Astrocyte (in vitro differentiated cells and primary cell): ENCODE data around the gene FIZ1. TPM values are rescaled to one million over a fixed set of nuclear protein-coding genes. Genes with fewer than 3 reads are reported as not detected.

Experiments used
- DNase-seq: peaks from one replicate; pipeline ENCODE4 v3.0.0-alpha.2; 2010; ENCODE audit warnings: low read depth
- FAIRE-seq: peaks from 2 replicates; lab custom pipeline; 2011; peaks lifted over from hg19 to GRCh38; lab: Jason Lieb, UNC
- H2AFZ ChIP-seq: 2 replicates; pipeline ENCODE4 v1.6.0; 2012; ENCODE audit warnings: low read depth, low read length, inconsistent platforms
- H3K27ac ChIP-seq: 2 replicates; pipeline ENCODE4 v1.5.1; 2011; ENCODE audit warnings: low read depth, low read length, inconsistent platforms
- H3K27me3 ChIP-seq: 2 replicates; pipeline ENCODE4 v1.6.0; 2011; ENCODE audit warnings: low read length, inconsistent platforms; ENCODE audit not compliant: insufficient read depth
- H3K36me3 ChIP-seq: 2 replicates; pipeline ENCODE4 v1.5.1; 2011; ENCODE audit warnings: low read length, inconsistent platforms; ENCODE audit not compliant: insufficient read depth
- H3K4me1 ChIP-seq: 2 replicates; pipeline ENCODE4 v1.5.1; 2011; ENCODE audit warnings: low read length, inconsistent platforms; ENCODE audit not compliant: insufficient read depth
- H3K4me2 ChIP-seq: 2 replicates; pipeline ENCODE4 v1.6.0; 2012; ENCODE audit warnings: low read length, inconsistent platforms
- H3K4me3 ChIP-seq: 2 replicates; pipeline ENCODE4 v1.5.1; 2011; ENCODE audit warnings: low read depth, mild to moderate bottlenecking, low read length, inconsistent platforms; ENCODE audit not compliant: insufficient read depth
- H3K79me2 ChIP-seq: 2 replicates; pipeline ENCODE4 v1.6.0; 2012; ENCODE audit warnings: mild to moderate bottlenecking, low read length, inconsistent platforms; ENCODE audit not compliant: insufficient read depth
- H3K9ac ChIP-seq: 2 replicates; pipeline ENCODE4 v1.6.0; 2012; ENCODE audit warnings: mild to moderate bottlenecking, low read length, inconsistent platforms
- H3K9me3 ChIP-seq: 2 replicates; pipeline ENCODE4 v1.5.1; 2012; ENCODE audit warnings: low read depth, mild to moderate bottlenecking, low read length, inconsistent platforms; ENCODE audit not compliant: insufficient read depth
- H4K20me1 ChIP-seq: 2 replicates; pipeline ENCODE4 v1.6.0; 2012; ENCODE audit warnings: low read length, inconsistent platforms; ENCODE audit not compliant: insufficient read depth
- H3K27ac Mint-ChIP-seq: one replicate; pipeline ENCODE4 v1.8.0; 2021; ENCODE audit warnings: mild to moderate bottlenecking, mixed read lengths; ENCODE audit not compliant: unreplicated experiment
- H3K27me3 Mint-ChIP-seq: one replicate; pipeline ENCODE4 v1.8.0; 2021; ENCODE audit warnings: low read depth, mixed read lengths; ENCODE audit not compliant: unreplicated experiment
- H3K36me3 Mint-ChIP-seq: one replicate; pipeline ENCODE4 v1.8.0; 2021; ENCODE audit warnings: low read depth, mixed read lengths; ENCODE audit not compliant: unreplicated experiment
- H3K4me1 Mint-ChIP-seq: one replicate; pipeline ENCODE4 v1.8.0; 2021; ENCODE audit warnings: low read depth, mixed read lengths; ENCODE audit not compliant: unreplicated experiment
- H3K4me3 Mint-ChIP-seq: one replicate; pipeline ENCODE4 v1.8.0; 2021; ENCODE audit warnings: mild to moderate bottlenecking, moderate library complexity, mixed read lengths; ENCODE audit not compliant: unreplicated experiment
- H3K9me3 Mint-ChIP-seq: one replicate; pipeline ENCODE4 v1.8.0; 2021; ENCODE audit warnings: mild to moderate bottlenecking, mixed read lengths; ENCODE audit not compliant: unreplicated experiment
- EZH2 ChIP-seq: IDR thresholded peaks from 2 replicates; pipeline ENCODE4 v1.6.1; 2012; ENCODE audit warnings: mild to moderate bottlenecking, low read length, inconsistent platforms; ENCODE audit not compliant: insufficient read depth
- total RNA-seq: library from RNA; stranded (reverse); gene quantifications from 2 replicates; pipeline ENCODE4 v1.2.1, GENCODE V29; 2021
- TF ChIP-seq, protein P1 (sequence below): IDR thresholded peaks from 2 replicates; pipeline ENCODE4 v1.5.1; 2011; ENCODE audit warnings: low read depth, mild to moderate bottlenecking, inconsistent platforms, low read length, moderate library complexity; ENCODE audit not compliant: insufficient read depth

FIZ1 gene
- total RNA-seq, 1 donor from 2014 or later: 14.5 TPM

DNA sequence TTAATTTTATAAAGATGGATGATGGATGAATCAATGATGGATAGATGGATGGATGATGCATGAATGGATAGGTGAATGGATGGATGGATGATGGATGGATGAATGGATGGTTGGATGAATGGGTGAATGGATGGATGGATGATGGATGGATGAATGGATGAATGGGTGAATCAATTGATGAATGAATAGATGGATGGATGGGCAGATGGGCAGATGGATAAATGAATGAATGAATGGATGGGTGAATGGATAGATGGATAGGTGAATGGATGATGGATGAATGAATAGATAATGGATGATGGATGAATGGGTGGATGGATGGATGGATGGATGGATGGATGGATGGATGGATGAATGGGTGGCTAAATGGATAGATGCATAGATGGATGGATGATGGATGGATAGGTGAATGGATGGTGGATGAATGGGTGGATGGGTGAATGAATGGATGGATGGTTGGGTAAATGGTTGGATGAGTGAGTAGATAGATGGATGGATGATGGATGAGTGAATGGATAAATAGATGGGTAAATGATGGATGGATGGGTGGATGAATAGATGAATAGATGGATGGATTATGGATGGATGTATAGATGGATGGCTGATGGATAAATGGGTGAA is 31.5 kb downstream of the FIZ1 start:
- Mint-ChIP-seq H3K27ac (no peak overlapping the region), H3K9me3 (peaks cover 9% of the 10 kb centered on the region), H3K4me3 (no peak overlapping the region), H3K4me1 (no peaks in the 10 kb centered on the region), H3K27me3 (peaks cover 9% of the 10 kb centered on the region), H3K36me3 (no peaks in the 10 kb centered on the region)
- FAIRE-seq (no peak), DNase-seq (no peak)
- Histone ChIP-seq H3K27me3 (no peaks in the 10 kb centered on the region), H3K4me1 (no peaks in the 10 kb centered on the region), H2AFZ (no peak overlapping the region), H4K20me1 (no peaks in the 10 kb centered on the region), H3K79me2 (no peaks in the 10 kb centered on the region), H3K4me3 (no peak overlapping the region), H3K36me3 (no peaks in the 10 kb centered on the region), H3K9me3 (no peaks in the 10 kb centered on the region), H3K4me2 (no peak overlapping the region), H3K9ac (no peak overlapping the region), H3K27ac (no peak overlapping the region)
- TF ChIP-seq EZH2: no peak
- TF ChIP-seq, protein P1, sequence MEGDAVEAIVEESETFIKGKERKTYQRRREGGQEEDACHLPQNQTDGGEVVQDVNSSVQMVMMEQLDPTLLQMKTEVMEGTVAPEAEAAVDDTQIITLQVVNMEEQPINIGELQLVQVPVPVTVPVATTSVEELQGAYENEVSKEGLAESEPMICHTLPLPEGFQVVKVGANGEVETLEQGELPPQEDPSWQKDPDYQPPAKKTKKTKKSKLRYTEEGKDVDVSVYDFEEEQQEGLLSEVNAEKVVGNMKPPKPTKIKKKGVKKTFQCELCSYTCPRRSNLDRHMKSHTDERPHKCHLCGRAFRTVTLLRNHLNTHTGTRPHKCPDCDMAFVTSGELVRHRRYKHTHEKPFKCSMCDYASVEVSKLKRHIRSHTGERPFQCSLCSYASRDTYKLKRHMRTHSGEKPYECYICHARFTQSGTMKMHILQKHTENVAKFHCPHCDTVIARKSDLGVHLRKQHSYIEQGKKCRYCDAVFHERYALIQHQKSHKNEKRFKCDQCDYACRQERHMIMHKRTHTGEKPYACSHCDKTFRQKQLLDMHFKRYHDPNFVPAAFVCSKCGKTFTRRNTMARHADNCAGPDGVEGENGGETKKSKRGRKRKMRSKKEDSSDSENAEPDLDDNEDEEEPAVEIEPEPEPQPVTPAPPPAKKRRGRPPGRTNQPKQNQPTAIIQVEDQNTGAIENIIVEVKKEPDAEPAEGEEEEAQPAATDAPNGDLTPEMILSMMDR: no peak

DNA sequence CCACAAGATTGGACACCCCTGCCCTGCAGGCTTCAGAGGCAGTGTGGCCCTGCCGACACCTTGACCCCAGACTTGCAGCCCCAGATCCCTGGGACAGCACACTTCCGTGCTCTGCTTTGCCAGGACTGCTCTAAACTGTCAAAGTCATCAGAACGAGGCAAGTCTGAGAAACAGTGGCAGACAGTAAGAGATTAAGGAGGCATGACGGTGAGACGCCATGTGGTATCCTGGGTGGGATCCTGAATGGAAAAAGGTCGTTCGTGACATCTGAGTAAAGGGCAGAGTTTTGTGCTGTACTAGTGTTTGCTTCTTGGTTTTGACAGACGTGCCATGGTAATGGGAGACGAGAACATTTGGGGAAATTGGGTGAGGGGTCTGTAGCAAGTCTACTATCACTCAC is 32.5 kb downstream of the FIZ1 start:
- no peaks in the 10 kb centered on the region for H4K20me1 ChIP-seq
- H3K4me2 ChIP-seq: no peak overlapping the region
- Mint-ChIP-seq H3K4me3 (no peak overlapping the region), H3K27ac (no peak overlapping the region), H3K9me3 (peaks cover 9% of the 10 kb centered on the region), H3K36me3 (no peaks in the 10 kb centered on the region), H3K4me1 (no peaks in the 10 kb centered on the region), H3K27me3 (peaks cover 9% of the 10 kb centered on the region)
- H3K27me3 ChIP-seq: no peaks in the 10 kb centered on the region
- H3K27ac ChIP-seq: no peak overlapping the region
- no peaks in the 10 kb centered on the region for H3K36me3 ChIP-seq
- no peaks in the 10 kb centered on the region for H3K4me1 ChIP-seq
- no peak for DNase-seq
- TF ChIP-seq, protein P1: no peak
- TF ChIP-seq EZH2: no peak
- H2AFZ ChIP-seq: no peak overlapping the region
- no peak overlapping the region for H3K4me3 ChIP-seq
- no peak for FAIRE-seq
- H3K79me2 ChIP-seq: no peaks in the 10 kb centered on the region
- H3K9ac ChIP-seq: no peak overlapping the region
- no peaks in the 10 kb centered on the region for H3K9me3 ChIP-seq

DNA sequence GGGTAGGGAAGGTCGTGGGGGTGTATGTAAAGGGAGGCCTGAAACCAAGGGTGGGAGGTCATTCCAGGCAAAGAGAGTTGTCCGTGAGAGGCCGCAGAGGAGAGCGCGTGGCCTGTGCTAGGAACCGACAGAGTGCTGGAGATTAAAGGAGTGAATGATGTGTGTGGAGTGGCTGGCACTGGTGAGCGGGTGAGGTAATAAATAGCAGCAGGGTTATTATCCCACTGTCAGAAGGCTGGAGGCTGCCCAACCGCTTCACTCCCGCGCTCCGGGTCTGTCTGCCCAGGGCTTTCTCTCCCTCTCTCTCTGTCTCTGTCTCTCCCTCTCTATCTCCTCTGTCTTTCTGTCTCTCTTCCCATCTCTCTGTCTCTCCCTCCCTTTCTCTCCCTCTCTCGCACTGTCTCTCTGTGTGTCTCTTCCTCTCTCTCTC is 36.0 kb downstream of the FIZ1 start:
- Histone ChIP-seq H3K4me3 (no peak overlapping the region), H3K36me3 (no peaks in the 10 kb centered on the region), H3K27me3 (no peaks in the 10 kb centered on the region), H3K9me3 (no peaks in the 10 kb centered on the region), H2AFZ (peak overlapping the region; percentile 60), H3K27ac (no peak overlapping the region), H4K20me1 (no peaks in the 10 kb centered on the region), H3K4me2 (no peak overlapping the region), H3K4me1 (no peaks in the 10 kb centered on the region), H3K9ac (peak overlapping the region; percentile 18), H3K79me2 (no peaks in the 10 kb centered on the region)
- Mint-ChIP-seq H3K36me3 (no peaks in the 10 kb centered on the region), H3K27me3 (peaks cover 17% of the 10 kb centered on the region), H3K9me3 (peaks cover 2% of the 10 kb centered on the region), H3K4me1 (no peaks in the 10 kb centered on the region), H3K4me3 (no peak overlapping the region), H3K27ac (no peak overlapping the region)
- DNase-seq: peak; percentile 20
- TF ChIP-seq EZH2: no peak
- TF ChIP-seq, protein P1: no peak
- no peak for FAIRE-seq
